Subcutaneous abdominal adipose tissue (tissue), 5 donors: ENCODE results near the gene CFB.
"Not testable (repeated sequence)": the region's sequence is repeated elsewhere in the genome, so short reads cannot be mapped to it uniquely, and the experiment has no call there.

Source experiments
- H3K27ac ChIP-seq: one replicate; pipeline ENCODE4 v1.7.0; 2013; ENCODE audit warnings: low read depth, mild to moderate bottlenecking, inconsistent platforms, low read length, moderate library complexity
- H3K27me3 ChIP-seq, 5 donors: one replicate each; pipeline ENCODE4 v1.7.0; 2013; ENCODE audit warnings: low read length in 5 of 5, inconsistent platforms in 1 of 5; ENCODE audit not compliant: control insufficient read depth in 5 of 5, insufficient read depth in 4 of 5
- H3K36me3 ChIP-seq, 5 donors: one replicate each; pipeline ENCODE4 v1.7.0; 2013; ENCODE audit warnings: low read length in 5 of 5; ENCODE audit not compliant: control insufficient read depth in 5 of 5, insufficient read depth in 5 of 5
- H3K4me1 ChIP-seq, 5 donors: one replicate each; pipeline ENCODE4 v1.7.0; 2013; ENCODE audit warnings: low read length in 5 of 5, mild to moderate bottlenecking in 3 of 5, moderate library complexity in 1 of 5; ENCODE audit not compliant: control insufficient read depth in 5 of 5, insufficient read depth in 5 of 5
- H3K4me3 ChIP-seq, 5 donors: one replicate each; pipeline ENCODE4 v1.7.0; 2013; ENCODE audit warnings: low read length in 5 of 5, low read depth in 1 of 5
- H3K9ac ChIP-seq, 5 donors: one replicate each; pipeline ENCODE4 v1.7.0; 2013; ENCODE audit warnings: low read length in 5 of 5, mild to moderate bottlenecking in 4 of 5, moderate library complexity in 3 of 5
- H3K9me3 ChIP-seq, 5 donors: one replicate each; pipeline ENCODE4 v1.7.0; 2013; ENCODE audit warnings: low read length in 5 of 5; ENCODE audit not compliant: control insufficient read depth in 5 of 5
- donor health status: healthy.
- donor health status: healthy.
- donor health status: healthy.
- donor health status: healthy.
- donor health status: healthy.

CFB gene

DNA sequence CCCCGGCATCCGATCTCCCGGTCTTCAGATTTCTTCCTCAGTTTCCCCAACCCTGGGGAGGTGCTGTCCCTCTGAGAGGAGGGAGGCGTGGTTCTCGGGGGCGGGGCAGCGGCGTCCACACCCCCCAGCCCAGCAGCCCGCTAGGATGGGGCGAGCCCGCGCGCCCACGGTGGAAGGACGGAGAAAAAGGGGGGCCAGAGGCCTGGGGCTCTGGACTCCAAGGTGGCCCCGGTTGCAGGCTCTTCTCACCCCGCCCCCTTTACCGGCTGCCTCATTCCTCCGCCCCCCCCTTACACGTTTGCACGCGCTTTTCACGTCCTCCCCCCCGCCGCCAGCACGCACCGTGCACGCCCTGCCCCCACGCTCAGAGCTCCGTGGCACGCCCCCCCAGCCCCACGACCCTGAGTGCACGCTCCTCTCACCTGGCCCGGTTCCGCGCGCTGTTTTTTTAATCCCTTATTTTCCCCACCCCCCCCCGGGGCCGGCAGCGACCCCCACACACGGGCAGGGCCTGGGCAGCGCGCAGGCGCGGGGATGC lies 44.4 kb upstream of the CFB start:
- peak overlapping the region; percentile 37 for H3K27ac ChIP-seq
- peak overlapping the region in 2 of 5 donors; percentile 20 to 56 for H3K9ac ChIP-seq
- peaks cover 0 to 2% (median 0%) of the 10 kb centered on the region in 5 donors for H3K27me3 ChIP-seq
- peaks cover 5 to 47% (median 35%) of the 10 kb centered on the region in 5 donors for H3K4me1 ChIP-seq
- H3K9me3 ChIP-seq = no peaks in the 10 kb centered on the region
- H3K36me3 ChIP-seq = no peaks in the 10 kb centered on the region
- peak overlapping the region in 4 of 5 donors; percentile 50 to 84 (median 77) for H3K4me3 ChIP-seq

DNA sequence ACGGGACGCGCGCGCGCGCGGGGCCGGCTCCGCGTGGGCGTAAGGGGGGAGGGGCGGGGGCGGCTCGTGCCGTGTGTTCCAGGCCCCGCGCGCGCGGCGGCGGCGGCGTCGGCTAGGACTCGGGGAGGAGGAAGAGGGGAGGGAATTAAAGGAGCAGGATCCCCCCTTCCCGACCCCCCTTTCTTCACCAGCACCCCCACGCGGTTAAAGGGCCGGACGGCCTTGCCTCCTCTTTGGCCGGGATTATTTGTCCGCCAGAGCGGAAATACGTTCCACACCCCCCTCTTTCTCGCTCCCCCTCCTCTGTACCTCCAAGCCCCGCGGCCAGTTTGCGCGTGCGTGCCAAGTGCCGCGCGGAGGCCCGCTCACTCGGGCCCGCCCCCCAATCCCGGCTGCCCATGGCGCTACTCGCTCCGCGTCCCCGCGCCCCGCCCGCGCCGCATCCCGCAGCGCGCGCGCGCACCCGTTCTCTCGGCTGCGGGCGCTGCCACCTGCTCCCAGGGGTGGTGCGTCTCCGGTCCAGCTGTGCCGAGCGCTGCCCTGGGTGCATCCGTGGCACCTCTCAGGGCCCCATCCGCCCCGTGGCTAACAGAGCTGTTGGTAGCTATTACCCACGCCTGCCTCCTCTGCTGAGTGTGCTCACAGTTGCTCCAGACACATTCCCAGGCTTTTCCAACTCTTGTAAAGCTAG lies 43.8 kb upstream of the CFB start, which contains the start of gene ZBTB12:
Gene ZBTB12 (minus strand): TSS at position 134 of the 691 bp plus-strand sequence. CDS start 781 bp downstream, outside the sequence.
- peak within 1 kb of the TSS; percentile 71 to 84 (median 77) for H3K4me3 ChIP-seq
- H3K27ac ChIP-seq = peak within 1 kb of the TSS; percentile 82
- peak within 1 kb of the TSS; percentile 35 to 79 (median 70) for H3K9ac ChIP-seq
- H3K27me3 ChIP-seq = peaks cover 0 to 2% (median 0%) of the 10 kb centered on the region in 5 donors
- no peaks in the 10 kb centered on the region for H3K36me3 ChIP-seq
- peaks cover 5 to 43% (median 31%) of the 10 kb centered on the region in 5 donors for H3K4me1 ChIP-seq
- H3K9me3 ChIP-seq = no peaks in the 10 kb centered on the region

DNA sequence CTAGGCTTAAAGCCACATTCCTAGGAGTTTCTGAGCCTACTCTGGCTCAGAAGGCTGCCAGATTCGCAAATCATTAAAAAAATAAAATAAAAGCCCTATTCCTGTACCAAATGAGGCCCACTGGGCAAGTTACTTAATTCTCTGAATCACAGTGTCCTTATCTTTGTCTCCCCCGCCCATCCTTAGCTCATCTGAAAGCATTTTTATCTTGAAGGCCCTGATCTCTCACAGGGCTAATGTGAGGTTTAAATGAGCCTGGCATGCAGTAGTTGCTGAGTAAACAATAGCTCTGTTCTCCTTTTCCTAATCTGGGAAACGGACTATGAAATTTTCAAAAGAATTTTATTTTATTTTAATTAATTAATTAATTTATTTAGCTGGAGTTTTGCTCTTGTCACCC lies 41.9 kb upstream of the CFB start:
- H3K36me3 ChIP-seq = no peaks in the 10 kb centered on the region
- H3K27ac ChIP-seq = no peak overlapping the region
- peaks cover 0 to 2% (median 0%) of the 10 kb centered on the region in 5 donors for H3K27me3 ChIP-seq
- no peaks in the 10 kb centered on the region for H3K9me3 ChIP-seq
- peaks cover 3 to 34% (median 24%) of the 10 kb centered on the region in 5 donors for H3K4me1 ChIP-seq
- no peak overlapping the region for H3K9ac ChIP-seq
- no peak overlapping the region for H3K4me3 ChIP-seq

DNA sequence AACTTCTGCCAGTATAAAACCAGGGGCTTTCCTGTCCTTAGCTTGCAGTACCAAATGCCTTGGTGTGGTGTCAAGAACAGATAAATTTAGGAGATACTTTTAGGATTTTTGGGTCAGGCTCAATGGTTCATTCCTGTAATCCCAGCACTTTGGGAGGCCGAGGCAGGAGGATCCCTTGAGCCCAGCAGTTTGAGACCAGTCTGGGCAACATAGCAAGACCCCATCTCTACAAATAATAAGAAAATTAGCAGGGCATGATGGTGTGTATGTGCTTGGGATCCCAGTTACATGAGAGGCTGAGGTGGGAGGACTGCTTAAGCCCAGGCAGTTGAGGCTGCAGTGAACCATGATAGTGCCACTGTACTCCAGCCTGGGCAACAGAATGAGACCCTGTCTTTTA lies 40.9 kb upstream of the CFB start:
- H3K4me1 ChIP-seq = peaks cover 3 to 24% (median 22%) of the 10 kb centered on the region in 5 donors

DNA sequence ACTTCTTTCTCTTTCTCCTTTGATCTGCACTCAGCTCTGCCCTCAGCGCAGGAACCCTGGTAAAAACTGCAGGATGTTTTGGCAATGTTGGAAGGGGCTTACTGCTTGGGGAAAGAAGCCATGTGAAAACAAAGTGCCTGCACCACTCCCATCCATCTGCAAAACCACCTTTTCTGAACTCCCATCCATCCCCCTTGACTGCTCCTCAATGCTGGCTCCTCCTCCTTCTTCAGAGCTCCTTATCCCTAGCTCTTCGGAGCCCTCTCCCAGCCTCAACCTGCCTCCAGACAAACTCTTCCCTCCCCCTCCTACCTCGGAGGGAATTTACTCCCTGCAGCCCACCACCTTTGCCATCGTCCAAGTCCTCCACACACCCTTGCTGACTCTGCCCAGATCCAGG lies 39.8 kb upstream of the CFB start:
- H3K9me3 ChIP-seq = no peaks in the 10 kb centered on the region
- H3K4me1 ChIP-seq = peaks cover 3 to 20% (median 17%) of the 10 kb centered on the region in 5 donors
- H3K4me3 ChIP-seq = no peak overlapping the region
- no peaks in the 10 kb centered on the region for H3K36me3 ChIP-seq
- H3K9ac ChIP-seq = no peak overlapping the region
- peaks cover 0 to 2% (median 0%) of the 10 kb centered on the region in 5 donors for H3K27me3 ChIP-seq
- H3K27ac ChIP-seq = no peak overlapping the region

More for the DNA sequence above, 40.9 kb upstream of the CFB start:
- H3K36me3 ChIP-seq = no peaks in the 10 kb centered on the region
- no peak overlapping the region for H3K4me3 ChIP-seq
- H3K9ac ChIP-seq = no peak overlapping the region
- H3K27me3 ChIP-seq = peaks cover 0 to 2% (median 0%) of the 10 kb centered on the region in 5 donors
- no peak overlapping the region for H3K27ac ChIP-seq
- no peaks in the 10 kb centered on the region for H3K9me3 ChIP-seq

DNA sequence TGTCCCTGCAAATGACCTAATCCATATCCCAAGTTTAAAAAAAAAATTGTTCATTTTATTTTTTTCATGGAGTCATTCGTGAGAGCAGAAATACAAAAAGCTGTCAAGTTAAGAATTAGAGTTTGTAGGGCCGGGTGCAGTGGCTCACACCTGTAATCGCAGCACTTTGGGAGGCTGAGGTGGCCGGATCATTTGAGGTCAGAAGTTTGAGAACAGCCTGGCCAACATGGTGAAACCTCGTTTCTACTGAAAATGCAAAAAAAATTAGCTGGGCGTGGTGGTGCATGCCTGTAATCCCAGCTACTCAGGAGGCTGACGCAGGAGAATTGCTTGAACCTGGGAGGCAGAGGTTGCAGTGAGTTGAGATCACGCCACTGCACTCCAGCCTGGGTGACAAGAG lies 39.2 kb upstream of the CFB start:
- not testable (repeated sequence) for H3K9me3 ChIP-seq, H3K27ac ChIP-seq, H3K36me3 ChIP-seq, H3K4me3 ChIP-seq, H3K27me3 ChIP-seq, H3K9ac ChIP-seq
- H3K4me1 ChIP-seq = peaks cover 3 to 16% (median 14%) of the 10 kb centered on the region in 5 donors

DNA sequence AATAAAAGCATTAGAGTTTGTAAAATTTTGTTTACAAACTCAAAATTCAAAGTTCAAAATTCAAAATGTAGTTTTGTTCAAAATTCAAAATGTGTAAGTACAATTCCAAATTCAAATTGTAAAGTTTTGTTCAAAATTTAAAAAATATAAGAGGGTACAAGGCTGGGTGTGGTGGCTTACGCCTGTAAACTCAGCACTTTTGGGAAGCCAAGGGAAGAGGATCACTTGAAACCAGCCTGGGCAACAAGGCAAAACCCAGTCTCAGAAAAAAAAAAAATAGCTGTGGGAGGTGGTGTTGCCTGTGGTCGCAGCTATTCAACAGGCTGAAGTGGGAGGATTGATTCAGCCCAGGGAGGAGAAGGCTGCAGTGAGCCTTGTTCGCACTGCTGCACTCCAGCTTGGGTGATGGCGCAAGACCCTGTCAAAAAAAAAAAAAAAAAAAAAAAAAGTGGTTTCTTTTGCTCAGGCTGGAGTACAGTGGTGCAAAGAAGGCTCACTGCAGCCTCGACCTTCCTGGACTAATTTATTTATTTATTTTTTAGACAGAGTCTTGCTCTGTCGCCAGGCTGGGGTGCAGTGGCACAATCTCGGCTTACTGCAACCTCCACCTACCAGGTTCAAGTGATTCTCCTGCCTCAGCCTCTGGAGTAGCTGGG lies 38.6 kb upstream of the CFB start:
- H3K9ac ChIP-seq = no peak overlapping the region
- H3K27ac ChIP-seq = no peak overlapping the region
- H3K27me3 ChIP-seq = peaks cover 0 to 2% (median 0%) of the 10 kb centered on the region in 5 donors
- no peaks in the 10 kb centered on the region for H3K9me3 ChIP-seq
- H3K4me3 ChIP-seq = no peak overlapping the region
- H3K4me1 ChIP-seq = peaks cover 3 to 15% (median 12%) of the 10 kb centered on the region in 5 donors
- H3K36me3 ChIP-seq = no peaks in the 10 kb centered on the region

DNA sequence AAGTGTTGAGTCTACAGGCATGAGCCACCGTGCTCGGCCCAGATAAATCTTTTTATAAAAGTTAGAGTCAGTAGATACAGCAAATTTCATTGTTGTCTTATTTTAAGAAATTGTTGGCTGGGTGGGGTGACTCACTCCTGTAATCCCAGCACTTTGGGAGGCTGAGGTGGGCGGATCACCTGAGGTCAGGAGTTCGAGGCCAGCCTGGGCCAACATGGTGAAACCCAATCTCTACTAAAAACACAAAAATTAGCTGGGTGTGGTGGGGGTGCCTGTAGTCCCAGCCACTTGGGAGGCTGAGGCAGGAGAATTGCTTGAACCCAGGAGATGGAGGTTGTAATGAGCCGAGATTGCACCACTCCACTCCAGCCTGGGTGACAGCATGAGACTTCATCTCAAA lies 37.6 kb upstream of the CFB start:
- not testable (repeated sequence) for H3K27me3 ChIP-seq, H3K4me3 ChIP-seq, H3K4me1 ChIP-seq, H3K27ac ChIP-seq, H3K36me3 ChIP-seq, H3K9ac ChIP-seq, H3K9me3 ChIP-seq

DNA sequence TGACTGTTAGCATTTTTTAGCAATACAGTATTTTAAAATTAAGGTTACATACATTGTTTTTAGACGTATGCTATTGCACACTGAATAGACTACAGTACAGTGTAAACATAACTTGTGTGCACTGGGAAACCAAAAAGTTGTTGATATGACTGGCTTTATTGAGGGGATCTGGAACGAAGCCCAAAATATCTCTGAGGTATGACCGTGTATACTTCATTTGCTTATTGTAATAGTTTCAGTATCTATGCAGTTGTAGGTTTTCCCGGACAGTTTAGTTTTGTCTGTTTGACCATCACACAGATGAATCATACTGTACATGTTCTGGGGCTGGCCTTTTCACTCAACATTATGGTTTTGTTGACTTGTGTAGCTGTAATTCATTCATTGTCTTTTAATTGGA lies 37.1 kb upstream of the CFB start:
- H3K9me3 ChIP-seq = no peaks in the 10 kb centered on the region
- H3K27ac ChIP-seq = no peak overlapping the region
- no peak overlapping the region for H3K4me3 ChIP-seq
- H3K4me1 ChIP-seq = peaks cover 0 to 6% (median 5%) of the 10 kb centered on the region in 5 donors
- peaks cover 0 to 5% (median 0%) of the 10 kb centered on the region in 5 donors for H3K27me3 ChIP-seq
- no peak overlapping the region for H3K9ac ChIP-seq
- H3K36me3 ChIP-seq = no peaks in the 10 kb centered on the region

DNA sequence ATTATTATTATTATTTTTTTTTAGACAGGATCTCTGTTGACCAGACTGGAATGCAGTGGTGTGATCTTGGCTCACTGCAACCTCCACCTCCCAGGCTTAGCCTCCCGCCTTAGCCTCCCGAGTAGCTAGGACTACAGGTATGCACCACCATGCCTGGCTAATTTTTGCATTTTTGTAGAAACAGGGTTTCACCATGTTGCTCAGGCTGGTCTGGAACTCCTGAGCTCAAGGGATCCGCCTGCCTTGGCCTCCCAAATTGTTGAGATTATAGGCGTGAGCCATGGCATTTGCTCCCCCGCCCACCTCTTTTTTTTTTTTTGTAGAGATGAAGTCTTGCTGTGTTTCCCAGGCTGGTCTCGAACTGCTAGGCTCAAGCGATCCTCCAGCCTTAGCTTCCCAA lies 36.6 kb upstream of the CFB start:
- not testable (repeated sequence) for H3K27me3 ChIP-seq, H3K4me1 ChIP-seq, H3K4me3 ChIP-seq, H3K9me3 ChIP-seq, H3K27ac ChIP-seq, H3K36me3 ChIP-seq, H3K9ac ChIP-seq
